ENCODE measurements around the gene LRTM1. TPM values are rescaled to one million over a fixed set of nuclear protein-coding genes. Genes with fewer than 3 reads are reported as not detected.
A peak's percentile ranks its signal among the peaks of the same experiment; 100 is the strongest.

The LRTM1 gene
- total RNA-seq, 1 donor from 2014 or later = not detected

- Mint-ChIP-seq H3K27ac (ENCODE audit: unreplicated experiment) (no peak overlapping the region), H3K36me3 (ENCODE audit: low read depth) (no peaks in the 10 kb centered on the region), H3K4me3 (ENCODE audit: unreplicated experiment) (no peak overlapping the region), H3K27me3 (ENCODE audit: low read depth) (no peaks in the 10 kb centered on the region), H3K9me3 (ENCODE audit: low read depth) (no peaks in the 10 kb centered on the region), H3K4me1 (ENCODE audit: low read depth) (peaks cover 55% of the 10 kb centered on the region)
- no peak for DNase-seq (ENCODE audit: low spot score)
- no peak for TF ChIP-seq CTCF (IDR thresholded peaks at IDR 0.05)
Measured at GRCh38 chr3:54955496-54955895, 27.6 kb upstream of the LRTM1 start.

- H3K36me3 Mint-ChIP-seq (ENCODE audit: low read depth) = no peaks in the 10 kb centered on the region
- H3K4me1 Mint-ChIP-seq (ENCODE audit: low read depth) = peaks cover 54% of the 10 kb centered on the region
- peak; percentile 20 for TF ChIP-seq CTCF (IDR thresholded peaks at IDR 0.05)
- H3K27me3 Mint-ChIP-seq (ENCODE audit: low read depth) = no peaks in the 10 kb centered on the region
- DNase-seq (ENCODE audit: low spot score) = no peak
- peak overlapping the region; percentile 79 for H3K27ac Mint-ChIP-seq (ENCODE audit: unreplicated experiment)
- no peaks in the 10 kb centered on the region for H3K9me3 Mint-ChIP-seq (ENCODE audit: low read depth)
- H3K4me3 Mint-ChIP-seq (ENCODE audit: unreplicated experiment) = no peak overlapping the region
Measured at GRCh38 chr3:54954521-54954920, 26.7 kb upstream of the LRTM1 start.

GRCh38 chr3:54954022-54954421 is 26.2 kb upstream of the LRTM1 start:
- DNase-seq (ENCODE audit: low spot score) = no peak

GRCh38 chr3:54951405-54951804 is 23.5 kb upstream of the LRTM1 start:
- Mint-ChIP-seq H3K36me3 (ENCODE audit: low read depth) (no peaks in the 10 kb centered on the region), H3K27ac (ENCODE audit: unreplicated experiment) (peak overlapping the region; percentile 42), H3K9me3 (ENCODE audit: low read depth) (no peaks in the 10 kb centered on the region), H3K4me3 (ENCODE audit: unreplicated experiment) (no peak overlapping the region), H3K4me1 (ENCODE audit: low read depth) (peaks cover 43% of the 10 kb centered on the region), H3K27me3 (ENCODE audit: low read depth) (no peaks in the 10 kb centered on the region)
- peak; percentile 82 for TF ChIP-seq CTCF (IDR thresholded peaks at IDR 0.05)
- DNase-seq (ENCODE audit: low spot score) = no peak

More at GRCh38 chr3:54954022-54954421, 26.2 kb upstream of the LRTM1 start:
- peak; percentile 26 for TF ChIP-seq CTCF (IDR thresholded peaks at IDR 0.05)
- no peaks in the 10 kb centered on the region for H3K36me3 Mint-ChIP-seq (ENCODE audit: low read depth)
- no peak overlapping the region for H3K4me3 Mint-ChIP-seq (ENCODE audit: unreplicated experiment)
- no peaks in the 10 kb centered on the region for H3K9me3 Mint-ChIP-seq (ENCODE audit: low read depth)
- peak overlapping the region; percentile 79 for H3K27ac Mint-ChIP-seq (ENCODE audit: unreplicated experiment)
- H3K27me3 Mint-ChIP-seq (ENCODE audit: low read depth) = no peaks in the 10 kb centered on the region
- H3K4me1 Mint-ChIP-seq (ENCODE audit: low read depth) = peaks cover 52% of the 10 kb centered on the region

- Mint-ChIP-seq H3K36me3 (ENCODE audit: low read depth) (no peaks in the 10 kb centered on the region), H3K27ac (ENCODE audit: unreplicated experiment) (no peak overlapping the region), H3K27me3 (ENCODE audit: low read depth) (no peaks in the 10 kb centered on the region), H3K4me3 (ENCODE audit: unreplicated experiment) (no peak overlapping the region), H3K4me1 (ENCODE audit: low read depth) (peaks cover 43% of the 10 kb centered on the region), H3K9me3 (ENCODE audit: low read depth) (no peaks in the 10 kb centered on the region)
- no peak for DNase-seq (ENCODE audit: low spot score)
- TF ChIP-seq CTCF (IDR thresholded peaks at IDR 0.05) = no peak
Measured at GRCh38 chr3:54950391-54951003, 22.6 kb upstream of the LRTM1 start.

Data from chondrocyte (in vitro differentiated cells).